ENCODE data around the gene HNRNPL. TPM values are rescaled to one million over a fixed set of nuclear protein-coding genes. Genes with fewer than 3 reads are reported as not detected.
"Not testable (repeated sequence)": the region's sequence is repeated elsewhere in the genome, so short reads cannot be mapped to it uniquely, and the experiment has no call there.

Gene HNRNPL
- total RNA-seq, 1 donor, result 304 TPM

- Histone ChIP-seq H3K9me3 (ENCODE audit: low read depth, low read length) (no peaks in the 10 kb centered on the region), H3K4me3 (ENCODE audit: low read length) (no peak overlapping the region), H3K27me3 (ENCODE audit: insufficient read depth, low read length) (no peaks in the 10 kb centered on the region), H3K4me1 (ENCODE audit: insufficient read depth, low read length) (peaks cover 6% of the 10 kb centered on the region)
Observed at GRCh38 chr19:38793177-38793576, 56.6 kb downstream of the HNRNPL start.

DNA sequence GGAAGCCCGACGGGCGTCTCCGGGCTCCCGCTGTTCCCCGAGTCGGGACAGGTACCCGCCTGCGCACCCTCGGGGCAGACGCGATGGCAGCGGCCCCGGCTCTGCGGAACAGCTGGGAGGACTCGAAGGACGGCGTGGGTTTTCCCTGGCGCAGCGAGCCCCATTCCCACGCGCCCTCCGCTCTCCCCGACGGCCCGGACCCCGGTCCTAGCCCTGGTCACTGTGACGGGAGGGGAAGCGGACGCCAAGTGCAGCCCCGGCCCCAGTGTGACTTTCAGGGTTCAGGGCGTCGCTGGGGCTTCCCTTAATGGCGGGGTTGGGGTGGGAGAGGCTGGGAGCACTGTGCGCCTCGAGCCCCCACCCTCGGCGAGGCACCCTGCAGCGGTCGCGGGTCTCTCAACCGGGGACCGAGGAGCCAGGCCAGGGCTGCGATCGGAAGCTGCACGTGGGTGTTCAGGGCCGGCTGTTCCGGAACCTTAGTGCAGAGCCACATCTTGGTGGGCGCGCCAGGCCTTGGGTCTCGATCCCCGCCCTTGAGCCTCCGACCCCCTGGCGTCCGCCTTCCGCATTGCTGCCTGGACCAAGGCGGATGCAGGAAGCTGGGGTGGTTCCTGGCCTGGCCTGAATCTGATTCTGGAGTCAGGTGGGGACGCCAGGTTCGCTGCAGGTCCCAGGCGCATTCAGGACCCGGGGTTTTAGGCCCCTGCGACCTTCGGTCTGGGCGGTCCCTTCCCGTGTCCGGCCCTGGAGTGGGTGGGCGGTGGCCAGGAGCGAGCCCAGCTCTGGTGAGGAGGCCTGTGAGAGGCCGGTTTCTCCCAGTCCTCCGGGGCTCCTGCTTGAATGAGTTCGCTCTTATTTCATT, 57.3 kb downstream of the HNRNPL start:
- Histone ChIP-seq H3K9me3 (ENCODE audit: low read depth, low read length) (no peaks in the 10 kb centered on the region), H3K4me1 (ENCODE audit: insufficient read depth, low read length) (peaks cover 6% of the 10 kb centered on the region), H3K4me3 (ENCODE audit: low read length) (peak overlapping the region; percentile 16), H3K27me3 (ENCODE audit: insufficient read depth, low read length) (no peaks in the 10 kb centered on the region)

GRCh38 chr19:38791451-38792064, 58.2 kb downstream of the HNRNPL start:
- not testable (repeated sequence) for H3K9me3 ChIP-seq (ENCODE audit: low read depth, low read length); H3K4me1 ChIP-seq (ENCODE audit: insufficient read depth, low read length); H3K27me3 ChIP-seq (ENCODE audit: insufficient read depth, low read length); H3K4me3 ChIP-seq (ENCODE audit: low read length)

DNA sequence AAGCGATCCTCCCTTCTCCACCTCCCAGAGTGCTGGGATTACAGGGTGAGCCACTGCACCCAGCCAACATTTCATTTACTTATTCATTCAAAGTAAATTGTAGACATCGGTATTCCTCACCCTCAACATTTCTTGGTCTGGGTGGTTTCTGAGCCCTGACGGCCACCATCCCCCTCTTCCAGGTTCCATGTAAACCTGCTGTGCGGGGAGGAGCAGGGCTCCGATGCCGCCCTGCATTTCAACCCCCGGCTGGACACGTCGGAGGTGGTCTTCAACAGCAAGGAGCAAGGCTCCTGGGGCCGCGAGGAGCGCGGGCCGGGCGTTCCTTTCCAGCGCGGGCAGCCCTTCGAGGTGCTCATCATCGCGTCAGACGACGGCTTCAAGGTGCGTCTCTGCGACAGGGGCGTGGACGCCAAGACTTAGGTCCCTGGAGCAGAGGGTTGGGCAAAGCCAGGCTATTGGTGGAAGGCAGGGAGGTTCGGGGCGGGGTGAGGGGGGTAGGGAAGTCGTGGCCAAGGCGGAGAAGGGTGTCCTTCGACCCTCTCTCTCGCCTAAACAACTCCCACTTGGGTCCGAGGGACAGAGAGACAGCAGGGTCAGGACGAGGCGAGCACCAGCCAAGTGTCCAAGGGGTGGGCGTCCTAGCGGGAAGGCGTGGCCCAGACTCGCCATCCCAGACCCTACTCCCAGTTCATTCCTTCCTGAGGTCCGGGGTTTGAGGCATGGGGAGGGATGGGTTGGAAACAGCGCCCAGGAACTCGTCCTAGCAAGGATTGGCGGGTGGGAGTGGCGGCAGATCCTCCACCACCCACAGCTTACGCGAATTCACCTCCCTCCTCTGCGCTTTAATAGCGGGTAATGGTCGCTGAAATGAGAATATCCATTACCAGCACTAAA, 59.0 kb downstream of the HNRNPL start:
- H3K9me3 ChIP-seq (ENCODE audit: low read depth, low read length); H3K4me1 ChIP-seq (ENCODE audit: insufficient read depth, low read length); H3K4me3 ChIP-seq (ENCODE audit: low read length); H3K27me3 ChIP-seq (ENCODE audit: insufficient read depth, low read length): not testable (repeated sequence)

- Histone ChIP-seq H3K4me3 (ENCODE audit: low read length) (no peak within 1 kb of the TSS), H3K4me1 (ENCODE audit: insufficient read depth, low read length) (peaks cover 6% of the 10 kb centered on the region), H3K9me3 (ENCODE audit: low read depth, low read length) (no peaks in the 10 kb centered on the region), H3K27me3 (ENCODE audit: insufficient read depth, low read length) (no peaks in the 10 kb centered on the region)
Observed at GRCh38 chr19:38788478-38789243, 61.1 kb downstream of the HNRNPL start, which contains the start of gene LGALS7B. TSS of gene LGALS7B (plus strand) at chr19:38789200. CDS start at chr19:38789227, 27 bp downstream.

GRCh38 chr19:38786572-38787265, 63.1 kb downstream of the HNRNPL start:
- Histone ChIP-seq H3K27me3 (ENCODE audit: insufficient read depth, low read length) (no peaks in the 10 kb centered on the region), H3K9me3 (ENCODE audit: low read depth, low read length) (no peaks in the 10 kb centered on the region), H3K4me1 (ENCODE audit: insufficient read depth, low read length) (no peaks in the 10 kb centered on the region), H3K4me3 (ENCODE audit: low read length) (no peak overlapping the region)

Other genes starting within 250 kb of the HNRNPL start
- gene MAP4K1, start 232.0 kb downstream of the HNRNPL start, total RNA-seq, result 29.1 TPM
- gene EIF3K, start 230.8 kb downstream of the HNRNPL start, total RNA-seq, result 517 TPM
- 59.0 TPM for gene ACTN4, start 202.3 kb downstream of the HNRNPL start, total RNA-seq
- 1.8 TPM for gene CAPN12, start 105.5 kb downstream of the HNRNPL start, total RNA-seq
- gene LGALS7, start 76.5 kb downstream of the HNRNPL start, total RNA-seq, result not detected
- not detected for gene LGALS7B, start 60.8 kb downstream of the HNRNPL start, total RNA-seq
- 0.21 TPM for gene LGALS4, start 37.0 kb downstream of the HNRNPL start, total RNA-seq
- gene ECH1, start 18.2 kb downstream of the HNRNPL start, total RNA-seq, result 14.3 TPM
- 8.1 TPM for gene RINL, start 28.3 kb upstream of the HNRNPL start, total RNA-seq
- gene SIRT2, start 49.6 kb upstream of the HNRNPL start, total RNA-seq, result 50.7 TPM
- gene NFKBIB, start 50.0 kb upstream of the HNRNPL start, total RNA-seq, result 22.6 TPM
- 0.42 TPM for gene CCER2, start 62.2 kb upstream of the HNRNPL start, total RNA-seq
- 6.4 TPM for gene SARS2, start 80.8 kb upstream of the HNRNPL start, total RNA-seq
- gene MRPS12, start 81.0 kb upstream of the HNRNPL start, total RNA-seq, result 9.9 TPM
- gene FBXO17, start 125.8 kb upstream of the HNRNPL start, total RNA-seq, result under 0.01 TPM
- not detected for gene FBXO27, start 182.6 kb upstream of the HNRNPL start, total RNA-seq
- gene ACP7, start 234.4 kb upstream of the HNRNPL start, total RNA-seq, result not detected

Data from mononuclear cell (primary cell).